NCI-H345 (cell line): ENCODE data around the gene APC2.
"Not testable (repeated sequence)": the region's sequence is repeated elsewhere in the genome, so short reads cannot be mapped to it uniquely, and the experiment has no call there.

Experiments
- DNase-seq: peaks from one replicate; lab custom pipeline; 2025; lab: John Stamatoyannopoulos, UW

Gene APC2

GRCh38 chr19:1496714-1497577 lies 47.0 kb downstream of the APC2 start:
- DNase-seq = no peak

DNA sequence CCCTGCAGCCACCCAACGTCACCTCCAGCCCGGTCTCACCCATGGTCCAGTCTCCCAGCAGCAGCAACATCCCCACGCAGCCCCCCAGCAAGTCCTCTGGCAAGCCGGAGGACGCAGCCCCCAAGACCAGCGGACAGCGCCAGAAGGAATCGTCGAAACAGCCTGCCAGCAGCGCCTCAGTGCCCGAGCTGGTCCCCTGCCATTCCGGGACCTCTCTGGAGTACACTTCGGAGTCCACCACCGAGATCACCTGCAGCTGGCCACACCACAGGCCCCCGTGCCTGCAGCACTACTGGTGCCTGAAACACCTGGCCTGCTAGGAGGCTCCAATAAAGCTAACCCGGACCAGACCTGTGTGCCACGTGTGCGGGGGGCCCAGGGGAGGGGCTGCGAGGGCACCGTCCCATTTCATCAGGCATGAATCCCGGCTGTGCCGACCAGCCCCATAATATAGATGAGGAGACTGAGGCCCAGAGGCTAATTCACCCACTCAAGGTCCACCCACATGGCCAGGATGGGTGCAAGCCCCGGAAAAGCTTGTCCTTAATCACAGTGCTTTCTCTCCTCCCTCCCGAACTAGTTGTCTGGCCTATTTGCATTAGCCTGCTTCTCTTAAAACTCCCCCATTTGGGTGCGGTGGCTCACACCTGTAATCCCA lies 47.8 kb downstream of the APC2 start:
- no peak for DNase-seq

DNA sequence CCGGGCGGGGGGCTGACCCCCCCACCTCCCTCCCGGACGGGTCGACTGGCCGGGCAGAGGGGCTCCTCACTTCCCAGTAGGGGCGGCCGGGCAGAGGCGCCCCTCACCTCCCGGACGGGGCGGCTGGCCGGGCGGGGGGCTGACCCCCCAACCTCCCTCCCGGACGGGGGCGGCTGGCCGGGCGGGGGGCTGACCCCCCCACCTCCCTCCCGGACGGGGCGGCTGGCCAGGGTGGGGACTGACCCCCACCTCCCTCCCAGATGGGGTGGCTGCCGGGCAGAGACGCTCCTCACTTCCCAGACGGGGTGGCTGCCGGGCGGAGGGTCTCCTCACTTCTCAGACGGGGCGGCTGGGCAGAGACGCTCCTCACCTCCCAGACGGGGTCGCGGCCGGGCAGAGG lies 49.3 kb downstream of the APC2 start:
- not testable (repeated sequence) for DNase-seq

- DNase-seq = no peak
Measured at GRCh38 chr19:1501200-1501595, 51.3 kb downstream of the APC2 start.

DNA sequence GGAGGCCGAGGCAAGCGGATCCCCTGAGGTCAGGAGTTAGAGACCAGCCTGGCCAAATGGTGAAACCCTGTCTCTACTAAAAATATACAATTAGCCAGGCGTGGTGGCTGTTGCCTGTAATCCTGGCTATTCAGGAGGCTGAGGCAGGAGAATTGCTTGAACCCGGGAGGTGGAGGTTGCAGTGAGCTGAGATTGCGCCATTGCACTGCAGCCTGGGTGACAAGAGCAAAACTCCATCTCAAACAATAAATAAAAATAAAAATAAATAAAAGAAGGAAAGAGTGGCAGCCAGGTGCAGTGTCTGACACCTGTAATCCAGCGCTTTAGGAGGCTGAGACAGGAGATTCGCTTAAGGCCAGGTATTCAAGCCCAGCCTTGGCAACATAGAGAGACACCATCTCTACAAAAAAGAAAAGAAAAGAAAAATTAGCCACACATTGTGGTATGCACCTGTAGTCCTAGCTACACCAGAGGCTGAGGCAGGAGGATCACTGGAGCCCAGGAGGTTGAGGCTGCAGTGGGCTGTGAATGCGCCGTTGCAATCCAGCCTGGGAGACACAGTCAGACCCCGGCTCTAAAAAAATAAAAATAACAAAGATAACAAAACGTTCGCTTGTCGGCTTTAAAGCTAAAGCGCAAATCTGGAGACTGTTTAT lies 52.6 kb downstream of the APC2 start:
- no peak for DNase-seq

- DNase-seq = peak; percentile 45
Measured at GRCh38 chr19:1503089-1503924, 53.4 kb downstream of the APC2 start.

GRCh38 chr19:1503925-1504773 lies 54.2 kb downstream of the APC2 start:
- DNase-seq = no peak

GRCh38 chr19:1505012-1505411 lies 55.1 kb downstream of the APC2 start:
- DNase-seq = no peak

DNA sequence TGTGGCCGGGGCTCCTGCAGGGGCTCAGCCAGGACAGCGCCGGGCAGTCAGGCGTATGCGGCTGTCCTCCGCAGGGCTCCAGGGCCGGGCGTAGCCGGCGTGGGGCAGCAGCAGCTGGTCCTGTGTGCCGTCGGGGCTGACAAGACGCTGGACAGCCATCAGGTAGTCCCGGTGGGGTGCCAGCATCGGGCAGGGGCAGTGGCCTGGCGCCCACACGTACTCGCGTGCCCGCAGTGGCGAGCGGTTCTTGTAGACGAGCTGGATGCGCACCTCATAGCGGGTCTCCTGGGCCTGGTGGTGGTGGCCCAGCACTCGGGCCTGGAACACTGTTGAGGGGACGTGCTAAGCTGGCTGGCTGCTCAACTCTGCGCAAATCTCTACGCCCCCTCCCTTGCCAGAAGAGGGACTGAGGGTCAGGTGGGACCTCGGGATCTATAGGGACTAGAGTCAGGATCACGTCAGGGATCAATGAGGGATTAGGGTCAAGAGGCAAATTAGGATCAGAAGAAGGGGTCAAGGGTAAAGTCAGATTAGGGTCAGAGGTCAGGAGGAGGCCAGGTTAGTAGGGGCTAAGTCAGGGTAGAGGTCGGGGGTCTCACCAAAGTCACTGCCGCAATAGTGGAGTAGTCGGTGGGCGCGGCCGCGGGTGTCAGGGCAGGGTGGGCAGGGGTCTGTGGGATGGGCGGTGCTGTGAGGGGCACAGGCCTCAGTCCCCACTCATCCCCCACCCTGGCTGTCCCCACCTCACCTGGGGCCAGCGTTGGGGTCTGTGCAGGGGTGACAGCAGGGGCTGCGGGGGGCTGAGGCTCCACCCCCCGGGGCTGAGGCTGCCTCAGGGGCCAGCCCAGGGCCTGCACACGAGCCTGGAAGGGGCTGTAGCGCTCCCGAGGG lies 56.3 kb downstream of the APC2 start:
- DNase-seq = no peak

DNA sequence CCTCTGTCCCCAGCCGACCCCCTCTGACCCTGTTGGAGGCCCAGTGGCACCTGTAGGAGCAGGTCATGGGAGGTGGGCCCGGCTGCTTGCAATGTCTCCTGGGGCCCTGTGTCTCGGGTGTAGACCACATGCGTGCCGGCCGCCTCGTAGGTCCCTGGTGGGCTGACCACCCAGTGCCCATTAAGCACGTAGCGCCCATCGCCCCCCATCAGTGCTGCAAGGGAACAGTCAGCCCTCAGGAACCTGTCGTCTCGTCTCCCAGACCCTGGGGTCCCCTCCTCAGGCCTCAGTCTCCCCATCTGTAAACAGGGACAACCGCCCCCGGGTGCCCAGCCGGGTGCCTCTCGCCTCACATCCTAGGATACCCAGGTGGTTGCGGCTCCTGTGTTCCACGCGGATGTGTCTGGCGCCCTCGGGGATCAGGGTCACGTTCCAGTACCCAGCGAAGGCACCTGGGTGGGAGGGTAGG lies 57.3 kb downstream of the APC2 start:
- DNase-seq = no peak

DNA sequence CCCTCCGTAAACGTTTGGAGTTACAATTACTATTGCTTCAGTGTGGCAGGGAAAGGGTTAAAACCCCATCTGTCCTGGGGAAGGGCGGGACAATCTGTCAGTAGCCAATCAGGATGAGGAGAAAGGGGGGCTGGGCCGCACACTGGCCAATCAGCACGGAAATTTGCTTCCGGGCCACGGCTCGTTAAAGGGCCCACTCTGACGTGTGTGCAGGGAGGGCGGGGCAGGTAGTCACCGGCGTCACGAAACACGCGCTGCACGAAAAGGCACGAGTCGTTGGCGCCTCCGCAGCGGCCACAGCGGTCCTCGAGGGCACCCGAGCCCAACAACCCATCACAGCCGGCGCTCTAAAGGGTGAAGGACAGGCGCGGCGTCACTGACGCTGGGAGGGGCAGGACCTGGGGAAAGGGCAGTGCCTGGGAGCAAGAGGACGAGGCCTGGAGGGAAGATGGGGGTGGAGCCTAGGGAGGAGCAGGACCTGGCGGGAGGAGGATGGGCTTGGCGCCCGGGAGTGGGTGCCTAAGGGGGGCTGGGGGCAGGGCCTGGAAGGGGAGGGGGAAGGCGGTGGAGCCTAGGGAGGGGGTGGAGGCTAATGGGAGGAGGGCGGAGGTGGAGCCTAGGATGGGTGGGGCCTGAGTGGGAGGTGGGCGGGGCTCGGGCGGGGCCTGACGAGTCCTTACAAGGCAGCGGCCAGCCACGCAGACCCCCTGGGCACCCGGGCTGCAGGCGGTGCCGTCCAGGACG lies 58.0 kb downstream of the APC2 start:
- DNase-seq = peak; percentile 96

DNA sequence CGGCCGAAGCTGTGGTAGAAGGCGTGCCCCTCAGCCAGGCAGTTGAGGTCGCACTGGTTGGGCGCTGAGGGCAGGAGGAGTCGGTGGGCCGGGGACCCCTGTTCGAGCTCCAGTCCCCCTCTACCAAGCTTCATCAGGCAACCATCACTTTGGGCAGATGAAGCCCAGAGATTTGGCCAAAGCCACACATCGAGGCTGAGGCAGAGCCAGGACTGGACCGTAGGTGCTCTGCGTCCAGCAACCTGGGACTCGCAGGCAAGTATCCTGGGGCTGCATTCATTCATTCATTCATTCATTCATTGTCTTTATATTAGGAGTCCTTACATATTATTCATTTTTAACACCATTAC lies 58.6 kb downstream of the APC2 start:
- DNase-seq = no peak

- DNase-seq = no peak
Measured at GRCh38 chr19:1509602-1510441, 59.9 kb downstream of the APC2 start.

DNA sequence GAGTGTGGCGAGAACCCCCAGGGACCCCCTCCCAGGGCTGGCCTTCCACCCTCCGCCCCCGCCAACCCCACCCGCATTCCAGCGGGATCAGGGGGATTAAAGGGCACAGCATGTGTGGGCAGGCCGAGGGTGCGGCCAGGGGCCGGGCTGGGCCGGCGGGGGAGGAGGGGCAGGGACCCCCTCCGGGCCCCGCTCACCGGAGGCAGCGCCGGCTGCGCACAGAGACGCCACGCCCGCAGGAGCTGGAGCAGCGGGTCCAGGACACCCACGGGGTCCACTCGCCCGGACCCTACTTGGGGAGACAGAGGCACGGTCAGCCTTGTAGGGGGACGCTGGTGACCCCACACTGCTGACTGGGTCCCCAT lies 60.5 kb downstream of the APC2 start:
- no peak for DNase-seq

DNA sequence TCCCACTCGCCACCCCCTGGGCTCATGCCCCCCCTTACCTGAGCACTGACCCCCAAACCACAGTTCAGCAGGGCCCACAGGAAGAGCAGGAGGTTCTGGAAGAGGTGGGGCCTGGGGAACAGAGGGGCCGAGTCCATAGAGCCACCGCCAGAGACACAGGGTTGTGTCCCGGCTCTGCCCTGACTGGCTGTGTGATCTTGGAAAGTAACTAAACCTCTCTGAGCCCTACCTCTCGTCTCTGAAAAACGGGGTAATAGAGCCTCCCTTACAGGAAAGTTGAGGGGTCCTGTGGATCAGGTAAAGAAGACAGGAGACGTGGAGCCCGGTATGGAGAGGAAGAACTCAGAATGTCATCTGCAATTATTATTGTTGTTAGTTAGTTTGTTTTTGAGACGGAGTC lies 60.9 kb downstream of the APC2 start:
- no peak for DNase-seq

DNA sequence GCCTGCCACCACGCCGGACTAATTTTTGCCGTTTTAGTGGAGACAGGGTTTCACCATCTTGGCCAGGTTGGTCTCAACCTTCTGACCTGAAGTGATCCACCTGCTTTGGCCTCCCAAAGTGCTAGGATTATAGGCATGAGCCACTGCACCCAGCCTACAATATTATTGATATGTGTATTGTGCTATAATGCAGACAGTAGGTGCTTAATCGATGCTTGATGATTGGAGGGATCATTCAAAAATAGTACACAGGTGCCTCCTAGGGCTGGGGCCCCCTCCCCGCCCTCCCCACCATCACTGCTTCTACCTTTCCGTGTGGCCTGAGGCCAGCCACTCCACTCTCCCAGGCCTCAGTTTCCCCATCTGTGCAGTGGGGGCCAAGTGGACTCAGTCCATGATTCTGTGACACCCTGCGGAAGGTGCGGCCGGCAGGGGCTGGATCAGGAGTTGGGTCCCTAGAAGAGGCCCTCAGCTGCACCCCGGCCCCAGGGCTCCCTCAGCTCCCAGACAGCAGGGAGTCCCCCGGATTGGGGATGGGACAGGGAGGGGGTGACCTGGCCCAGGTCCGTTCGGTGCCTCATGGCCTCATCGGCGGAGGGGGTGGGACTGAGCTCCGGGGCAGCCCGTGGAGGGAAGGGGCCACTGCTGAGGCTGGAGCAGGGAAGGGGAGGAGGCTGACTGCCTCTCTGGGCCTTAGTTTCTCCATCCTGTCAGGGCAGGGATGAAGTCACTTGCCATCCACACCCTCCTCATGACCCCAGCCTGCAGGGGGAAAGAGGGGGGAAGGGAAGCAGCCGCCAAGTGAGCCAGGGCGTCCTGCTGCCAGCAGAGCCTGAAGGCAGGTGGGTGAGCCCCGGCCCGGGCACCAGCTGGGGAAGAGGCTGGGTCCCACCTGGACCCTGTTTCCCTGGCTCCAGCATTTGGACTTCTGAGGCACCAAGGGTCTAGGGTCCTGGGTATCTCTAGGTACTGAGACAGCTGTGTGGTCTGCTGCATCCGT lies 61.7 kb downstream of the APC2 start:
- no peak for DNase-seq
